SU-DHL-6 (cell line): Measurements from ENCODE around the gene C1QTNF7.

Source experiments
- H2AFZ ChIP-seq: fragments of 200-600 bp; sonication (generic); 2 replicates; pipeline ENCODE4 v1.6.1; 2014; ENCODE audit warnings: low read depth, mild to moderate bottlenecking, moderate library complexity, mixed read lengths, antibody characterized with exemption, low read length; ENCODE audit not compliant: severe bottlenecking
- H3F3A ChIP-seq: fragments of 200-600 bp; shearing (Covaris generic); 2 replicates; pipeline ENCODE4 v1.6.0; 2016; ENCODE audit warnings: antibody characterized with exemption, mild to moderate bottlenecking; ENCODE audit not compliant: insufficient read depth
- H3K27ac ChIP-seq: fragments of 200-600 bp; sonication (generic); 2 replicates; pipeline ENCODE4 v1.5.1; 2016; ENCODE audit warnings: low read depth, mild to moderate bottlenecking, low read length, moderate library complexity, mixed read lengths
- H3K27me3 ChIP-seq: fragments of 200-600 bp; sonication (generic), shearing (Covaris generic); 2 replicates; pipeline ENCODE4 v1.6.0; 2014; ENCODE audit warnings: mild to moderate bottlenecking, low read length
- H3K36me3 ChIP-seq: fragments of 200-600 bp; sonication (generic); 2 replicates; pipeline ENCODE4 v1.6.1; 2014; ENCODE audit warnings: mild to moderate bottlenecking, low read length, mixed read lengths
- H3K4me2 ChIP-seq: fragments of 300-600, 200-600 bp; shearing (Covaris generic), sonication (generic); 2 replicates; pipeline ENCODE4 v1.6.0; 2014; ENCODE audit warnings: low read length, low read depth, mild to moderate bottlenecking; ENCODE audit not compliant: poor library complexity, severe bottlenecking
- H3K4me3 ChIP-seq: fragments of 200-600 bp; sonication (generic); 2 replicates; pipeline ENCODE4 v1.5.1; 2014; ENCODE audit warnings: antibody characterized with exemption, low read length, mild to moderate bottlenecking, mixed read lengths; ENCODE audit not compliant: insufficient read depth, poor library complexity, severe bottlenecking
- H3K79me2 ChIP-seq: fragments of 200-600 bp; sonication (generic); 2 replicates; pipeline ENCODE4 v1.6.1; 2014; ENCODE audit warnings: mild to moderate bottlenecking, low read length, moderate library complexity; ENCODE audit not compliant: insufficient read depth
- H3K9ac ChIP-seq: fragments of 200-600 bp; sonication (generic); 2 replicates; pipeline ENCODE4 v1.7.0; 2014; ENCODE audit warnings: mild to moderate bottlenecking, low read length
- H3K9me2 ChIP-seq: fragments of 200-600 bp; sonication (generic); replicated peaks from 2 replicates; pipeline ENCODE4 v1.6.1; 2014; ENCODE audit warnings: low read length; ENCODE audit not compliant: insufficient read depth
- H3K9me3 ChIP-seq: fragments of 200-600 bp; sonication (generic); 2 replicates; pipeline ENCODE4 v1.6.1; 2014; ENCODE audit warnings: low read length, mixed read lengths; ENCODE audit not compliant: insufficient read depth
- H4K20me1 ChIP-seq: fragments of 200-600 bp; sonication (generic); 2 replicates; pipeline ENCODE4 v1.6.1; 2014; ENCODE audit warnings: low read depth, mild to moderate bottlenecking, antibody characterized with exemption, low read length, moderate library complexity, mixed read lengths
- CTCF ChIP-seq: fragments of 200-600 bp; sonication (generic); IDR thresholded peaks from one replicate; pipeline ENCODE4 v1.5.1; 2017; ENCODE audit warnings: antibody characterized with exemption, mild to moderate bottlenecking, low read length, moderate library complexity; ENCODE audit not compliant: insufficient read depth, poor library complexity, severe bottlenecking
- EZH2phosphoT487 ChIP-seq: fragments of 200-600 bp; sonication (generic), shearing (Covaris generic); conservative IDR thresholded peaks from 2 replicates; pipeline ENCODE4 v1.6.1; 2018; ENCODE audit warnings: mild to moderate bottlenecking, antibody characterized with exemption, low read length, moderate library complexity, mixed read lengths

Gene C1QTNF7

GRCh38 chr4:15402146-15402545, 25.7 kb upstream of the C1QTNF7 start:
- Histone ChIP-seq H3K27ac (no peak overlapping the region), H3K27me3 (no peaks in the 10 kb centered on the region), H3F3A (no peaks in the 10 kb centered on the region), H3K9me2 (no peaks in the 10 kb centered on the region), H3K9ac (no peak overlapping the region), H3K4me2 (no peak overlapping the region), H3K9me3 (no peaks in the 10 kb centered on the region), H3K79me2 (no peaks in the 10 kb centered on the region), H3K36me3 (no peaks in the 10 kb centered on the region), H3K4me3 (no peak overlapping the region), H2AFZ (no peak overlapping the region), H4K20me1 (no peaks in the 10 kb centered on the region)
- no peak for TF ChIP-seq EZH2phosphoT487
- no peak for TF ChIP-seq CTCF

- no peak overlapping the region for H3K4me2 ChIP-seq
- no peak overlapping the region for H2AFZ ChIP-seq
These were observed 24.9 kb upstream of the C1QTNF7 start for GRCh38 chr4:15402974-15403373.

GRCh38 chr4:15405018-15405417, 22.8 kb upstream of the C1QTNF7 start:
- no peak overlapping the region for H3K4me2 ChIP-seq
- H3K79me2 ChIP-seq, result no peaks in the 10 kb centered on the region
- no peak overlapping the region for H3K27ac ChIP-seq
- no peaks in the 10 kb centered on the region for H3K9me3 ChIP-seq
- H3F3A ChIP-seq, result no peaks in the 10 kb centered on the region
- no peak overlapping the region for H2AFZ ChIP-seq
- no peak overlapping the region for H3K4me3 ChIP-seq
- TF ChIP-seq CTCF (no peak), EZH2phosphoT487 (no peak)
- no peaks in the 10 kb centered on the region for H4K20me1 ChIP-seq
- no peaks in the 10 kb centered on the region for H3K9me2 ChIP-seq
- no peaks in the 10 kb centered on the region for H3K36me3 ChIP-seq
- H3K27me3 ChIP-seq, result no peaks in the 10 kb centered on the region
- no peak overlapping the region for H3K9ac ChIP-seq

More at GRCh38 chr4:15402974-15403373, 24.9 kb upstream of the C1QTNF7 start:
- H3K27ac ChIP-seq, result no peak overlapping the region
- no peaks in the 10 kb centered on the region for H3K9me3 ChIP-seq
- H3K9me2 ChIP-seq, result no peaks in the 10 kb centered on the region
- H4K20me1 ChIP-seq, result no peaks in the 10 kb centered on the region
- TF ChIP-seq CTCF (no peak), EZH2phosphoT487 (no peak)
- H3F3A ChIP-seq, result no peaks in the 10 kb centered on the region
- no peaks in the 10 kb centered on the region for H3K79me2 ChIP-seq
- H3K27me3 ChIP-seq, result no peaks in the 10 kb centered on the region
- H3K36me3 ChIP-seq, result no peaks in the 10 kb centered on the region
- no peak overlapping the region for H3K4me3 ChIP-seq
- H3K9ac ChIP-seq, result no peak overlapping the region

- Histone ChIP-seq H2AFZ (peak overlapping the region; percentile 63), H3K4me2 (peak overlapping the region; percentile 51), H3K27me3 (no peaks in the 10 kb centered on the region), H3K4me3 (no peak overlapping the region), H3K79me2 (no peaks in the 10 kb centered on the region), H3K9me3 (no peaks in the 10 kb centered on the region), H3K9ac (no peak overlapping the region; the same call in 1 of the 2 replicates), H4K20me1 (no peaks in the 10 kb centered on the region), H3F3A (no peaks in the 10 kb centered on the region), H3K36me3 (no peaks in the 10 kb centered on the region), H3K27ac (no peak overlapping the region), H3K9me2 (no peaks in the 10 kb centered on the region)
- TF ChIP-seq EZH2phosphoT487 (no peak), CTCF (no peak)
These were observed 17.1 kb upstream of the C1QTNF7 start for GRCh38 chr4:15410750-15411149.
